H1 (cell line): ENCODE measurements around the gene CEP41. TPM values are rescaled to one million over a fixed set of nuclear protein-coding genes. Genes with fewer than 3 reads are reported as not detected.

Experiments used
- CTCF ChIA-PET: fragments of 300-600 bp; sonication (Branson Sonifier 250); formaldehyde crosslinking; loops from one replicate; lab custom pipeline; 2021; ENCODE audit not compliant: partially characterized antibody; lab: Charles Lee
- POLR2A ChIA-PET: fragments of 300-600 bp; sonication (Branson Sonifier 250); formaldehyde crosslinking; loops from one replicate; lab custom pipeline; 2021; ENCODE audit warnings: inconsistent platforms; ENCODE audit not compliant: partially characterized antibody; lab: Charles Lee
- DNase-seq, 2 experiments: peaks; one replicate each; pipeline versions ENCODE4 v3.0.0 to v3.0.0-alpha.2; 2010 to 2022; ENCODE audit warnings: low spot score in 2 of 2, low read depth in 1 of 2, mixed read lengths in 1 of 2
- FAIRE-seq: peaks from 2 replicates; lab custom pipeline; 2011; peaks lifted over from hg19 to GRCh38; lab: Jason Lieb, UNC
- H2AFZ ChIP-seq: 2 replicates; pipeline ENCODE4 v1.8.1; 2012; ENCODE audit warnings: low read length, inconsistent platforms
- H2AK5ac ChIP-seq: 2 replicates; pipeline ENCODE4 v1.6.1; 2013; ENCODE audit warnings: low read depth, low read length
- H2BK120ac ChIP-seq: replicated peaks from 2 replicates; pipeline ENCODE3; 2013; ENCODE audit warnings: low read depth, low read length, inconsistent platforms
- H2BK12ac ChIP-seq: 2 replicates; pipeline ENCODE4 v1.6.1; 2013; ENCODE audit warnings: low read depth, low read length
- H2BK15ac ChIP-seq: 2 replicates; pipeline ENCODE4 v1.6.1; 2013; ENCODE audit warnings: low read length
- H2BK20ac ChIP-seq: 2 replicates; pipeline ENCODE4 v1.6.1; 2013; ENCODE audit warnings: low read length
- H2BK5ac ChIP-seq: 2 replicates; pipeline ENCODE4 v1.6.1; 2013; ENCODE audit warnings: low read depth, low read length
- H3K14ac ChIP-seq: 2 replicates; pipeline ENCODE4 v1.6.1; 2013; ENCODE audit warnings: inconsistent platforms; ENCODE audit not compliant: insufficient read length
- H3K18ac ChIP-seq: 2 replicates; pipeline ENCODE4 v1.6.1; 2013; ENCODE audit warnings: low read length; ENCODE audit errors: extremely low read depth
- H3K23ac ChIP-seq: 2 replicates; pipeline ENCODE4 v1.6.1; 2013; ENCODE audit warnings: inconsistent platforms; ENCODE audit not compliant: insufficient read length
- H3K23me2 ChIP-seq: 2 replicates; pipeline ENCODE4 v1.6.1; 2013; ENCODE audit warnings: low read depth, low read length
- H3K27ac ChIP-seq: 2 replicates; pipeline ENCODE4 v1.6.1; 2011; ENCODE audit warnings: low read depth, low read length, inconsistent platforms
- H3K27me3 ChIP-seq, 4 experiments: replicated peaks in 1 of 4; 1 replicate in 1 of 4; 2 replicates in 3 of 4; pipeline versions ENCODE4 v1.6.1 to v1.8.1; 2011 to 2013; ENCODE audit warnings: low read length in 3 of 4, mild to moderate bottlenecking in 3 of 4, inconsistent platforms in 2 of 4, mixed read lengths in 2 of 4, moderate library complexity in 1 of 4; ENCODE audit not compliant: control insufficient read depth in 3 of 4, insufficient read depth in 3 of 4; ENCODE audit errors: extremely low read depth in 1 of 4
- H3K36me3 ChIP-seq, 4 experiments: 2 replicates each; pipeline versions ENCODE4 v1.6.1 to v1.8.1; 2011 to 2013; ENCODE audit warnings: mild to moderate bottlenecking in 4 of 4, low read length in 3 of 4, moderate library complexity in 2 of 4, control low read depth in 1 of 4, inconsistent platforms in 1 of 4; ENCODE audit not compliant: insufficient read depth in 4 of 4, control insufficient read depth in 2 of 4
- H3K4ac ChIP-seq: replicated peaks from 2 replicates; pipeline ENCODE3; 2013; ENCODE audit warnings: low read length, low read depth, mixed read lengths, inconsistent platforms; ENCODE audit not compliant: insufficient read length
- H3K4me1 ChIP-seq, 4 experiments: replicated peaks in 1 of 4; 1 replicate in 1 of 4; 2 replicates in 3 of 4; pipeline versions ENCODE4 v1.6.1 to v1.8.1; 2011 to 2013; ENCODE audit warnings: low read length in 3 of 4, inconsistent platforms in 2 of 4, mixed read lengths in 1 of 4; ENCODE audit not compliant: insufficient read depth in 4 of 4, control insufficient read depth in 3 of 4
- H3K4me2 ChIP-seq, 2 experiments: 2 replicates each; pipeline versions ENCODE4 v1.6.1 to v1.8.1; 2011 to 2013; ENCODE audit warnings: low read depth in 2 of 2, low read length in 2 of 2, control low read depth in 1 of 2, inconsistent platforms in 1 of 2, mild to moderate bottlenecking in 1 of 2; ENCODE audit not compliant: insufficient read depth in 1 of 2
- H3K4me3 ChIP-seq, 4 experiments: fragments of 200-600, 300-600 bp in 1 of 4; sonication (generic), shearing (Covaris generic), sonication (Bioruptor Twin) in 1 of 4; 2 replicates each; pipeline versions ENCODE4 v1.5.1 to v1.8.1; 2011 to 2016; ENCODE audit warnings: low read length in 4 of 4, low read depth in 3 of 4, control low read depth in 2 of 4, inconsistent platforms in 2 of 4, mild to moderate bottlenecking in 2 of 4, mixed read lengths in 1 of 4, moderate library complexity in 1 of 4; ENCODE audit not compliant: insufficient read depth in 2 of 4; ENCODE audit errors: extremely low read depth in 1 of 4
- H3K56ac ChIP-seq: replicated peaks from 2 replicates; pipeline ENCODE3; 2013; ENCODE audit warnings: low read depth, mild to moderate bottlenecking, mixed read lengths, low read length, inconsistent platforms; ENCODE audit not compliant: insufficient read length
- H3K79me1 ChIP-seq: 2 replicates; pipeline ENCODE4 v1.6.1; 2013; ENCODE audit warnings: low read depth, low read length, control low read depth
- H3K79me2 ChIP-seq, 2 experiments: 2 replicates each; pipeline versions ENCODE4 v1.6.1 to v1.8.1; 2012 to 2013; ENCODE audit warnings: low read length in 2 of 2, mild to moderate bottlenecking in 2 of 2, inconsistent platforms in 1 of 2; ENCODE audit not compliant: insufficient read depth in 2 of 2, control insufficient read depth in 1 of 2
- H3K9ac ChIP-seq, 4 experiments: replicated peaks in 1 of 4; 1 replicate in 1 of 4; 2 replicates in 3 of 4; pipeline versions ENCODE4 v1.6.1 to v1.8.1; 2011 to 2013; ENCODE audit warnings: low read depth in 3 of 4, low read length in 3 of 4, control low read depth in 2 of 4, mild to moderate bottlenecking in 2 of 4, moderate library complexity in 2 of 4, inconsistent platforms in 1 of 4; ENCODE audit errors: extremely low read depth in 1 of 4
- H3K9me3 ChIP-seq, 2 experiments: 2 replicates each; pipeline versions ENCODE4 v1.6.1 to v1.8.1; 2012 to 2013; ENCODE audit warnings: mild to moderate bottlenecking in 2 of 2, moderate library complexity in 2 of 2, control low read depth in 1 of 2, inconsistent platforms in 1 of 2, low read depth in 1 of 2, low read length in 1 of 2, mixed read lengths in 1 of 2; ENCODE audit not compliant: insufficient read depth in 2 of 2
- H4K20me1 ChIP-seq, 2 experiments: replicated peaks in 1 of 2; 2 replicates each; pipeline versions ENCODE3 to v1.8.1; 2011 to 2013; ENCODE audit warnings: inconsistent platforms in 2 of 2, low read length in 2 of 2, mild to moderate bottlenecking in 1 of 2; ENCODE audit not compliant: insufficient read depth in 2 of 2, control insufficient read depth in 1 of 2
- H4K5ac ChIP-seq: 2 replicates; pipeline ENCODE4 v1.6.1; 2013; ENCODE audit warnings: low read length, low read depth, mixed read lengths, inconsistent platforms; ENCODE audit not compliant: insufficient read length
- H4K8ac ChIP-seq: 2 replicates; pipeline ENCODE4 v1.8.0; 2013; ENCODE audit warnings: mild to moderate bottlenecking, moderate library complexity, low read length, inconsistent platforms; ENCODE audit not compliant: insufficient read depth; ENCODE audit errors: extremely low read depth
- H4K91ac ChIP-seq: replicated peaks from 2 replicates; pipeline ENCODE3; 2013; ENCODE audit warnings: low read length, mixed read lengths, inconsistent platforms; ENCODE audit not compliant: insufficient read length
- CEBPB ChIP-seq: IDR thresholded peaks from 2 replicates; pipeline ENCODE4 v1.6.1; 2012; ENCODE audit warnings: low read depth, low read length
- CHD2 ChIP-seq: IDR thresholded peaks from 2 replicates; pipeline ENCODE4 v1.6.1; 2012; ENCODE audit warnings: low read length, improper control_type of control experiment
- EP300 ChIP-seq, 2 experiments: IDR thresholded peaks; 1 replicate in 1 of 2; 2 replicates in 1 of 2; pipeline ENCODE4 v1.6.1; 2011 to 2012; ENCODE audit warnings: low read depth in 2 of 2, low read length in 2 of 2, mild to moderate bottlenecking in 2 of 2, borderline replicate concordance in 1 of 2, inconsistent platforms in 1 of 2, moderate library complexity in 1 of 2
- HDAC2 ChIP-seq, 2 experiments: fragments of 300-600 bp in 1 of 2; sonication (generic) in 1 of 2; IDR thresholded peaks; 2 replicates each; pipeline ENCODE4 v1.6.1; 2011 to 2012; ENCODE audit warnings: low read depth in 2 of 2, low read length in 2 of 2, mild to moderate bottlenecking in 2 of 2, moderate library complexity in 2 of 2, borderline replicate concordance in 1 of 2, inconsistent platforms in 1 of 2
- JUND ChIP-seq: IDR thresholded peaks from 2 replicates; pipeline ENCODE4 v1.6.1; 2011; ENCODE audit warnings: mild to moderate bottlenecking, improper control_type of control experiment, low read length
- KDM5A ChIP-seq: fragments of 200-600 bp; IDR thresholded peaks from 2 replicates; pipeline ENCODE4 v1.7.1; 2012; ENCODE audit warnings: mild to moderate bottlenecking, low read length, inconsistent platforms, mixed read lengths
- MAFK ChIP-seq: IDR thresholded peaks from 2 replicates; pipeline ENCODE4 v1.6.1; 2012; ENCODE audit warnings: low read depth, mild to moderate bottlenecking, improper control_type of control experiment, low read length
- NANOG ChIP-seq: IDR thresholded peaks from 2 replicates; pipeline ENCODE4 v1.6.1; 2011; ENCODE audit warnings: low read length, low read depth, mild to moderate bottlenecking, inconsistent platforms; ENCODE audit not compliant: insufficient read depth, poor library complexity, severe bottlenecking
- NRF1 ChIP-seq: IDR thresholded peaks from 2 replicates; pipeline ENCODE4 v1.6.1; 2011; ENCODE audit warnings: mild to moderate bottlenecking, low read depth, low read length, improper control_type of control experiment
- RFX5 ChIP-seq: IDR thresholded peaks from 2 replicates; pipeline ENCODE4 v1.6.1; 2011; ENCODE audit warnings: low read depth, low read length, improper control_type of control experiment, borderline replicate concordance
- SP4 ChIP-seq: IDR thresholded peaks from 2 replicates; pipeline ENCODE4 v1.6.1; 2012; ENCODE audit warnings: low read length, inconsistent platforms
- SRF ChIP-seq: IDR thresholded peaks from 2 replicates; pipeline ENCODE4 v1.6.1; 2011; ENCODE audit warnings: mild to moderate bottlenecking, low read depth, low read length, moderate library complexity
- YY1 ChIP-seq: IDR thresholded peaks from 2 replicates; pipeline ENCODE4 v1.6.1; 2011; ENCODE audit warnings: low read depth, mild to moderate bottlenecking, low read length
- WGBS, 2 experiments: shearing (Covaris generic) in 1 of 2; methylation state at CpG; one replicate each; pipeline versions ENCODE4 v1.1.6 to v1.1.7; 2013 to 2015; ENCODE audit warnings: low lambda C conversion rate in 2 of 2, mixed read lengths in 2 of 2, inconsistent platforms in 1 of 2, low coverage in 1 of 2, missing lambda C conversion rate in 1 of 2; ENCODE audit not compliant: insufficient replicate concordance in 2 of 2, insufficient coverage in 1 of 2, insufficient read length in 1 of 2; ENCODE audit errors: extremely low coverage in 1 of 2, missing lambda C conversion rate in 1 of 2; 5-methylcytosine and 5-hydroxymethylcytosine counted together
- polyA plus RNA-seq, 7 experiments: library from polyadenylated mRNA; depleted of rRNA in 3 of 7; stranded (reverse) in 5 of 7; unstranded in 2 of 7; fragments of >200 nt in 5 of 7; fragments of 200-250 nt in 2 of 7; gene quantifications; 1 replicate in 5 of 7; 2 replicates in 1 of 7; 4 replicates in 1 of 7; pipeline versions ENCODE4 v1.2.1 to v1.2.3, GENCODE V29; 2011 to 2013; ENCODE audit warnings: missing spikeins in 2 of 7, mixed read lengths in 2 of 7
- total RNA-seq: library from RNA; stranded (reverse); fragmentation: NEBNext Ultra II Directional; extraction: Animal tissue kit (Norgen Biotek cat#: 25700); gene quantifications from 2 replicates; pipeline ENCODE4 v1.2.1, GENCODE V29; 2021

Gene CEP41
- total and polyA plus RNA-seq, 2 of the 8 experiments (the other 6 are each of a cell fraction or from before 2014, with no cell fraction given) = 9.3 to 12.8 TPM

GRCh38 chr7:130442601-130443000 is 1.8 kb upstream of the CEP41 start:
- Histone ChIP-seq H4K8ac (no peak overlapping the region), H3K56ac (no peak overlapping the region), H3K4me3 (no peak overlapping the region), H3K18ac (no peak overlapping the region), H4K91ac (no peak overlapping the region), H3K9ac (no peak overlapping the region), H2AK5ac (no peak overlapping the region), H3K79me1 (no peaks in the 10 kb centered on the region), H2AFZ (no peak overlapping the region), H3K36me3 (no peaks in the 10 kb centered on the region), H2BK120ac (no peak overlapping the region), H3K4me2 (no peak overlapping the region), H3K9me3 (peaks cover 0 to 1% of the 10 kb centered on the region in 2 experiments; a peak in 2 of 4 replicates), H3K27me3 (no peaks in the 10 kb centered on the region; a peak in 1 of 7 replicates), H2BK20ac (no peak overlapping the region), H2BK5ac (no peak overlapping the region), H3K23me2 (no peaks in the 10 kb centered on the region), H3K4ac (no peak overlapping the region), H2BK15ac (no peak overlapping the region), H3K4me1 (peaks cover 5 to 12% (median 7%) of the 10 kb centered on the region in 4 experiments; a peak in 6 of 7 replicates)
- CTCF ChIA-PET = interaction anchor here (1.2 kb wide), 1 partner anchor 47 kb away, joined by 4 read pairs; no protein-coding TSS in a partner anchor
- DNase-seq = no peak
- no peak for TF ChIP-seq SP4
- TF ChIP-seq NRF1 = no peak
- TF ChIP-seq JUND = no peak
- no peak for TF ChIP-seq SRF
- TF ChIP-seq MAFK = no peak
- no peak for TF ChIP-seq HDAC2 (IDR thresholded peaks at IDR 0.05; ENCODE audit: borderline replicate concordance in 1 of 2, low read depth in 2 of 2, low read length in 2 of 2)
- TF ChIP-seq KDM5A = no peak
- no peak for TF ChIP-seq CHD2
- no peak for TF ChIP-seq RFX5
- no peak for TF ChIP-seq CEBPB
- TF ChIP-seq EP300 (IDR thresholded peaks at IDR 0.05; ENCODE audit: borderline replicate concordance in 1 of 2, low read depth in 2 of 2, low read length in 2 of 2) = no peak
- TF ChIP-seq YY1 = no peak
- no peak for TF ChIP-seq NANOG
- TF ChIP-seq, all 59 proteins: peak for 0
- 92% methylated on average over 7 of the region's 7 CpGs; no CpG with 5 or more reads in 1 of the 2 experiments for WGBS, 2 experiments
- no peak overlapping the region for H4K5ac ChIP-seq
- no peak overlapping the region for H3K14ac ChIP-seq
- no peaks in the 10 kb centered on the region for H4K20me1 ChIP-seq
- H2BK12ac ChIP-seq = no peak overlapping the region
- POLR2A ChIA-PET = interaction anchor here (0.6 kb wide), 1 partner anchor 732 kb away, joined by 3 read pairs; no protein-coding TSS in a partner anchor
- no peak overlapping the region for H3K27ac ChIP-seq
- H3K23ac ChIP-seq = no peak overlapping the region
- FAIRE-seq = no peak
- no peaks in the 10 kb centered on the region for H3K79me2 ChIP-seq
